PFSK-1 (cell line): ENCODE measurements around the gene SYDE1.

ENCODE experiments used
- POLR2AphosphoS5 ChIP-seq: IDR thresholded peaks from 2 replicates; pipeline ENCODE4 v1.6.1; 2012; ENCODE audit warnings: low read depth, mild to moderate bottlenecking, control low read depth, low read length, moderate library complexity
- REST ChIP-seq, 2 experiments: IDR thresholded peaks; 2 replicates each; pipeline versions ENCODE4 v1.6.1 to v1.8.0; 2011 to 2012; ENCODE audit warnings: low read depth in 2 of 2, low read length in 2 of 2, control low read depth in 1 of 2, inconsistent platforms in 1 of 2, mild to moderate bottlenecking in 1 of 2, moderate library complexity in 1 of 2; ENCODE audit not compliant: insufficient read depth in 1 of 2
- SIN3A ChIP-seq: IDR thresholded peaks from 2 replicates; pipeline ENCODE4 v1.6.1; 2012; ENCODE audit warnings: mild to moderate bottlenecking, low read length, moderate library complexity, borderline replicate concordance; ENCODE audit not compliant: insufficient read depth
- TAF1 ChIP-seq: IDR thresholded peaks from 2 replicates; pipeline ENCODE4 v1.6.1; 2012; ENCODE audit warnings: low read length, control low read depth, borderline replicate concordance; ENCODE audit not compliant: insufficient read depth

GRCh38 chr19:15118248-15118647 lies 11.0 kb downstream of the SYDE1 start:
- TF ChIP-seq TAF1, result no peak
- no peak for TF ChIP-seq REST (IDR thresholded peaks at IDR 0.05; ENCODE audit: insufficient read depth in 1 of 2, low read depth in 2 of 2, low read length in 2 of 2)
- TF ChIP-seq SIN3A, result no peak
- TF ChIP-seq POLR2AphosphoS5, result no peak
